GM21381 (cell line): ENCODE data around the gene SHROOM4.

Source experiments
- ATAC-seq: cut with Tn5 transposase; IDR thresholded peaks from one replicate; pipeline ENCODE4 v1.9.1; 2021; ENCODE audit warnings: mild to moderate bottlenecking, moderate library complexity; ENCODE audit not compliant: unreplicated experiment

The SHROOM4 gene

DNA sequence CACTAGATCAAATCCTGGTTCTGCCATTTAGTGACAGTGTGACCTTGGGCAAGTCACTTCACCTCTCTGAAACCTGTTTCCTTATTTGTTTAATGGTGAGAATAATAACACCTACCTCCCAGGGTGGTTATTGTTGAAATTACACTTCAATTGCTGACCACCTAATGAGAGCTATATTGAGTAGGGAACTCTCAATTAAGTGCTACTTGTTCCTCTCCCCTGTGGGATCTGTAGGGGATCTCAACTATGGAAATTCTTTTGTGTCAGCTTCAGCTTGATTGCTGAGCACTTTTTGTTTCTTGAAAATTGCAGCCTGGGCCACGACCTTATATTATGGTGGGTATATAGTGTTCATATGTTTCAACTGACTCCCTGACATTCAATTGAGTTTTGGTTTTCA lies 102.1 kb downstream of the SHROOM4 start:
- ATAC-seq, result no peak

DNA sequence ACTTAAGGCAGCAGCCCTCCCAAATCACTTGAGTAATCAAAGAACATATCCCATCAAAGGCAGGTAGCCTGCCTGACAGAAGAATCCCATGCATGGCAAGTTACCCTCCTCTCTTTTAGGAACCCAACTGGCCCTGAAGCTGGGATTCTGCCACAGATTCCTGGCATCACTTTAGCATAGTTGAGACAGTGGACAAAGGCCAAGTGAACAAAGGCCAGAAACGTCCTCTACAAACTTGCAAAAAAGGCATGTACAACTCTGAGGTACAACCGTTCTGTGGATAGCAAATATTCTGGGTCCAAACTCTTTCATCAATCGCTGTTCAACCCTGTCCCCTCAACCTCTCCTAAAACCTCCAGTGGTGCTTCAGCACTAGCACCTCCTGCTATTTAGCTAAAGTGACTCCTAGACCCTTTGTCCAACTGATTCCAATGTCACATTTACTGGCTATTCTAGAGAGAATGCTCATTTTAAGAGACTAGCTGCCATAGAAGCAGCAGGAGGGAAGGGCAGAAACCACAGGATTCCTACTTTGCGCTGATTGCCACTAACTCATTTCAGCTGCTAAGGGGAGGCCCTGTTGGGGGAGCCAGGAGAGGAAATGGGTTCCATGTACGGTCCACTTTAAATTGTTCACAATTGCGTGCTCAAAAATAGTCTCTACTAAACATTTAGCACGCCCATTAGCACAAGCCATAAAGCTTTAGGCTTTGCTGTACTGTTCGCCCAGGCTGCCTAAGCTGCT lies 105.9 kb downstream of the SHROOM4 start:
- no peak for ATAC-seq

DNA sequence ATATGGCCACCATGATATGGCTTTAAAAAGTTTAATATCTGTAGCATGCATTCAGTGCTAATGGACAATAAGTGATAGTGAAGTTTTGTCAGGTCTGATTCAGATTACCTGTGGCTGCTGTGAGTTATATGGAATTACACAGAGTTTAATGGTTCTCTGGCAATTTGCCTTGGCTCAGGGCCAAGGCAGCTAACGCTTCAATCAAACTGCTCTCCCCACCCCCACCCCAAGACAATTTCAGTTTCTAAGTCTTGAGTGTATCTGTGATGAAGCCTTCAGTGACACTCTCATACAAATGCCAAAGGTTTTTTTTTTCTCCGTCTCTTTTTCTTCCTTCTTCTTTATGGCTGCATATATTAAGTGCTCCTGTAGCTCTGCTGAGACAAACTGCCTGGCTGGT lies 106.6 kb downstream of the SHROOM4 start:
- no peak for ATAC-seq

DNA sequence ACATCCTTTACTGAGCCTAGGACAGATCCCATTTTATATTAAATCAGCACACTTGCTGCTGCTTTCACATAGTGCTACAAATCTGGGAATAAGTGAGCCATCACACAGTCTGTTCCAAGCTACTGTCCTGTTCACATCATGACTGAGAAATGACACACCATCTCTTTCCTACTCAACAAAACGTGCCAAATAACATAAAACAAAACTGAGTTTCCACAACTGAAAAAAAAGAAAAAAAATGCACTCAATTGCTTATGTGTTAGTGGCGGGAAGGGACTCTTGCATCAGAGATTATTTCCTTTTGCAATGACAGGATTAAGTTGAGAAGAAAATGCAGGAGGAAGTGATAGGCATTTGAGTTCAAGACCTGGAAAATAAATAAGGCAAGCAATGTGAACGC lies 109.0 kb downstream of the SHROOM4 start:
- ATAC-seq, result no peak

DNA sequence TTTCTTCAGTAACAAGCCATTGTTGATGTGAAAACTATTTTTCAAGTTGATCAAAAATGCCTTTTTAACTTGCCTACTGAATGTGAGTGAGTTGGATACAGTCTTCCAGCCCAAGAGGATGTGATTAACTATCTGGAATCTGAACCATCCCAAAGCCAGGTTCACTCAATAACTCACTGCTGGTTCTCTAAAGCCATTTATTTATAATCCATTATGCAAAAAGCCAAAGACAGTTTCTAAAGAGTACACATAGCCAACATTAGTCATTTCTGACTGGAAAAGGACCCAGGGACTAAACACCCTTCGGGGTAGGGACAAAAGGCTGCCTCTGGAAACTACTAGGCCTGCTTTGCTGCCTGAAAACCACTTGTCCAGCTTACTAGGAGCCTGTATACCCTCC lies 109.6 kb downstream of the SHROOM4 start:
- no peak for ATAC-seq

DNA sequence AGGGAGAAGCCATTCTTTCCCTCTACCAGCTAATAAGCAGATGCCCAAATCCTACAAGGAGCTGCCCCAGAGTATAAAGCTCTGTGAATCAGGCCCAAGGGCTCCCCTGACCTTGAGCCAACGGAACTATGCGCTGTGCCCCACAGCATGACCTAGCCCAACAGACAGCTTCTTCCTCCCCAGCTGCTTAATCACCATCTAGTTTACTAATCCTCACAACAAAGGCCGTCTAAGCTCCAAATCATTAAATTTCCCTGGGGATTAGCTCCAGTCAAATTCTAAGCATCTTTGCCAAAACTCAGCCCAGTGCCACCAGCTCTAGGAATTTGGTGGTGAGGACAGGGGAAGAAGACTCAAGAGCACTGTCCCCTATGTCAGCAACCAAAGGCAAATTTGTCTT lies 113.1 kb downstream of the SHROOM4 start:
- ATAC-seq, result no peak

DNA sequence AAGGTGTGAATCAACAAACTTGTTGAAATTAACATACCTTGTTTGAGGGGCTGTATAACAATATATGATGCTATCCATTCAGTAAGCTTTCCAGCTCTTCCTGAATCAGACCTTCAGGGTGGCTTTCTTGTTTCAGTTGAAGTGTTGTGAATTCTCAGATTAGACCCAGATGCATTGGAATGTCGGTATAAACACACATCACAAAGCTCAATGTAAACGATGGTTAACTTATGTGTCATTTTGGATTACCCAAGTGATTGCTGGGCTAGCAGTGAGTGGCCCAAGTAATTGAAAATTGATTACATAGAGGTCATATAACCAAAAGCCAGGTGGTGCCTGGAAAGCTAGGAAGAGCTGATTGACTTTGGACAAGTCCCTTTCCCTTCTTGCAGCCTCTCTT lies 115.0 kb downstream of the SHROOM4 start:
- no peak for ATAC-seq

DNA sequence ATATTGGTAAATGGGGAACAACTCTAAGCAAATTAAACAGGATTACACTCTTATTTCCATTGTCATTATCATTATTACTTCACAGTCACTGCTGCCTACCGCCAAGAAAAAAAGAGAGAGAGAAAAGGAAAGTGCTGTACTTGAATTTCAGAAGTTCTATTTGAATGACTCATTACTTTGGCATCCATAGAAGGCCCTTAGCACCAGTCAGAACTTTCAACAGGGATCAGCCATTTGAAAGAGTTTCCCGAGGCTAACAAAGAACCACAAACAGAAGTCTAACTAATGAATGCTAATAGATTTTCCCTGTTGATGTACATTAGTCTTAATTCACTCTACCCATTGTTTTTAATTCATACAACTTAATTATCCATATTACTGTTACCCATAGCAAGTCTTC lies 116.3 kb downstream of the SHROOM4 start:
- ATAC-seq, result no peak

DNA sequence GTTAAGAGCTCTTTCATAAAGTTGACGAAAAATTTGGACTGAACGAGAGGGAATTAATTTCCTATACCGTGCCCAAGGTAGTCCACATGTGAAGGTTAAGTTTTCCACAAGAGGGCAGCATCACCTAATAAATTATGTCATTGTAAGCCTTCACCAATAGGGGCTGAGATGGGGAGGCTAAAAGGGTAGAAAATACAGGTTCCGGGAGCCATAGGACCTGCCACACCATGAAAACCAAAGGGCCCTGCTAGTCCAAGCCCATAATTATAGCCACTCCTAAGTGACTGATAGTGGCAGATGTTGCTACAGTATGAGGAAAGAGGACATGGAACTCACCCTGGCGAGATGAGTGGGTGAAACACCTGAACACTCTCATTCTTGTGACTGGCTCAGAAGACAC lies 122.2 kb downstream of the SHROOM4 start:
- ATAC-seq, result no peak

DNA sequence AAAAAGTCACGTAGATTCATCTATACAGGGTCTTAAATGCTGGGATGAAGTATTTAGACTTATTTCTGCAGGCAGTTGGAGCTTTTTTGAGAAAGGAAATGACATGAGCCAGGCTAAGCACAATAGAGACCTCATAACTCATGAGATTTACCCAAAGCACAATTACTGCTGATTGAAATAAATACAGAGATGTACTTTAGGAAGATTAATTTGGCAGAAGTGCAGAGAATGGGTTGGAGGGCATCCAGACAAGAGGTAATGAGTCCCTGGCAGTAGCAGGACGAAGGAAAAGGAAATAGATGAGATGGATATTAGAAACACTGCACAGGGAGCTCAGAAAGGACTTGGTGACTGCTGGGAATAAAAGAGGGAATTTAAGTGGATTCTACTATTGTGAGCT lies 129.1 kb downstream of the SHROOM4 start:
- ATAC-seq, result no peak

DNA sequence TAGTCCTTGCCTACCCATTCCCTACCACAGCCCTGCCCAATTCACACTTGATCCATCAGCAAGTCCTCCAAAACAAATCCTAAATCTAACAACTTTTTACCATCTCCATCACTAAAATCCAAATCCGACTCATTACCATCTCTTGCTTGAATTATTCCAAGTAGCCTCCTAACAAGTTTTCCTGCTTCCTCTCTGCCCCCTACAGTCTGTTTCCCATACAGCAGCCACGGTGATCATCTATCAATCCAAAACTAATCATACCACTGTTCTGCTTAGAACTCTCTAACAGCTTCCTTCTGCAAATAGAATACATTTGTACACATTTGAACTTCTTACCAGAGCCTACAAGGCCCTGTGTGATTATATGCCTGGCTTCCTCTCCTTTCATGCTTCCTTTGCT lies 133.0 kb downstream of the SHROOM4 start:
- no peak for ATAC-seq

DNA sequence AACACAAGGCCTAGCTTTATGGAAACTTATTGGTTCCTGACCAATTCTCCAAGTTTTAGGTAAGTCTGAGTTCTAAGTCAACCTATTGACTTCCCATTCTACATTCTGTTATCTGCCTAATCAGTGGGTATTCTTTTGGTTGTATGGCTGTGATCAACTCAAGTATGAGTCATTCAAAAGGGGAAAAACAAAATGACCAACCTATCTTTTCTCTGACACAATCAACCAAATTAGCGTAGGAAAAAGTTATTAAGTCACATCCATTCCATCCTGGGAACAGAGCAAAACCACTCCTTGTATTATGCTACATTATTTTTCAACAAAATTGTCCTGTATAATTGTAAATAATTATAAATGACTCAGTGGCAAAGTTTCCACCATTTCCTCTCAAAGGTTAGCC lies 136.2 kb downstream of the SHROOM4 start:
- no peak for ATAC-seq

DNA sequence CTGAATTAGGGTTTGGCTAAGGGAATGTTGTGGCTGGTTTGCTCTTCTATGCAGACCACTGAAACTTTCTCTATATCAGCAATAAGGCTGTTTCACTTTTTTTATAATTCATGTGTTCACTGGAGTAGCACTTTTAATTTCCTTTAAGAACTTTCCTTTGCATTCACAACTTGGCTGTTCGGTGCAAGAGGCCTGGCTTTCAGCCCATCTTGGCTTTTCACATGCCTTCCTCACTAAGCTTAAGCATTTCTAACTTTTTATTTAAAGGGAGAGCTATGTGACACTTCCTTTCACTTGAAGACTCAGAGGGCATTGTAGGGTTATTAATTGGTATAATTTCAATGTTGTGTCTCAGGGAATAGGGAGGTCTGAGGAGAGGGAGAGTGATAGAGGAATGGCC lies 142.3 kb downstream of the SHROOM4 start:
- no peak for ATAC-seq

DNA sequence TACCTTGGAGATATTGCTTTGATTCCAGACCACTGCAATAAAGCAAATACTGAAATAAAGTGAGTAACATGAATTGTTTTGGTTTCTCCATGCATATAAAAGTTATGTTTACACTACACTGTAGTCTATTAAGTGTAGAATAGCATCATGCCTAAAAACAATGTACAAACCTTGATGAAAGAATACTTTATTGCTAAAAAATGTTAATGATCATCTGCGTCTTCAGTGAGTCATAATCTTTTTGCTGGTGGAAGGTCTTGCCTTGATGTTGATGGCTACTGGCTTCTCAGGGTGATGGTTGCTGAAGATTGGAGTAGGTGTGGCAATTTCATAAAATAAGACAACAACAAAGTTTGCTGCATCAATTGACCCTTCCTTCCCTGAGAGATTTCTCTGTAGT lies 145.1 kb downstream of the SHROOM4 start:
- no peak for ATAC-seq

DNA sequence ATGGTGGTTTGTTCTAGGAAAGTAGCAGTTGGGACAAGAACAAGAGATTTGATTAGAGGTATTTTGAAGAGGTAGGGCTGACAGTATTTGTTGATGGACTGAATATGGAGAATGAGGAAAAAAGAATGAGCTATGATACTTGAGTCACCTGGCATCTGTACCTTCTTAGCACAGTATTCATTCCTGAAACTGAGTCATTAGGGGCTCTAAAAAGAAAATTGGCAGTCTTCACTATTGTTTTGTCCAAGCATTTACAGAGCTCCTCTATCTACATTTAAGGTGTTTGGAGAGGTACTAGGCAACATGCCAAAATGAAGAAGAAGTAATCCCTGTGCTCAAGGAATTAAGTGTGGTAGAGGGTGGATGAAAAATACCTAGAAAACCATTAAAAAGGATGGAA lies 165.8 kb downstream of the SHROOM4 start:
- ATAC-seq, result no peak

DNA sequence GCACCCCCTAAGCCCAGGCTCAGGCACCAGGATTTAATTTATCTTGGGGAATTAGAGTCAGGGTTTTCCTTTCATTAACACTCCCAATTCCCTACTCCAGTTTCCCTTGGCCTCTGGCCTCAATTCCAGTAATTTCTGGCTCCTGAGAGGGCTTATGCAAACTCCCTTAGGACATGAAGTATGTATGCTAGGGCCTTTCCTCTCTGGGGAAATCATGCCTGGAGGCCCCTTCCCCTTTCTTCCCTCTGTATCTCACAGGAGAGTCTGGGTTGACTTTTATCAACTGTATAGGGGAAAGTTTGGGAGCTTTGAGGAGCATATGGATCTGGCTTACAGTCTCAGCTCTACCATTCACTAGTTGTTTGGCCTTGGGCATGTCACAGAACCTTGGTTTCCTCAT lies 169.5 kb downstream of the SHROOM4 start:
- no peak for ATAC-seq

DNA sequence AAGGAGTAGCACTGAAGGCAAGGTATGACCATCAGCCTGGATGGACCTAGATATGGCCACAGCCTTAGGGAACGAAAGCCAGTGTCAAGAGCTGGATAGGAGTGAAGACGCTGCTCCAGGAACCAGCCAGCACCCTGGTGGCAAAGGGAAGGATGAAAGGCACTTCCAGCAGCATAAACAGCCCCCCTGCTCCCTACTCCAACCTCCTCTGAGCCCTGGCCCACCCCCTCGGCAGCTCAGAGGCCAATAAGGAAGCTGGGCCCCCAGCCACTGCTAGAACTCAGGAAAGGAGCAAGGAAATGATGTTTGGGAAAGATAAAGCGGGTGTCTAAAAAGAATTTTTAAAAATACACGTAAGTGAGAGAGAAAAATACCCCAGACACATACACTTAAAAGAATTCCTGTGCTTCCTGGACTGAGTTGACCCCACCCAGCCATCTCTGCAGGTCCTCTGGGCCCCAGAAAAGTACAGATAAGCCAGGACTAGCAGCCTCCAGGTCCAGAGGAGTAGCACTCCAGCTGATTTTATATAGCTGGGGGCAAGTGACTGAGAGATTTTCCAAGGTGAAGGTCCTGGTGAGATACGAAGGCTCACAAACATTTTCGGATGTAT lies 170.4 kb downstream of the SHROOM4 start:
- ATAC-seq, result no peak

DNA sequence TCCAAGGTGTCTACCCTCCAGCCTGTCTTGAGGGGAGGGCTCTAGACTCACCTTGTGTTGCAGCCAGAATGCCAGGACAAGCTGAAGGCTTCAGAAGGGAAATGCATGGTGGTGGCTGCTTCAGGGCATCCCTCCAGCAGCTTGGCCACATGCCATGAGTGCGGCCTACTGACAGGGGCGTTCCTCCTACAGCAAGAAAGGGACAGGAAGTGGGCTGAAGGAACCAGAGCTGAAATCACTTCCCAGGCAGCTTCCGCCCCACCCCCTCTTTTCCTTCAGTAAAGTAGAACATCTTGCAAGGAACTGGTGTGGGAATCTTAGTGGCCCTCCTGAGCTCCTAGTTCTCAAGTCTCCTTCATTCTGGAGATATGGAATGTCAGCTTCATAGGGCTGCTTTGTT lies 175.9 kb downstream of the SHROOM4 start:
- no peak for ATAC-seq

DNA sequence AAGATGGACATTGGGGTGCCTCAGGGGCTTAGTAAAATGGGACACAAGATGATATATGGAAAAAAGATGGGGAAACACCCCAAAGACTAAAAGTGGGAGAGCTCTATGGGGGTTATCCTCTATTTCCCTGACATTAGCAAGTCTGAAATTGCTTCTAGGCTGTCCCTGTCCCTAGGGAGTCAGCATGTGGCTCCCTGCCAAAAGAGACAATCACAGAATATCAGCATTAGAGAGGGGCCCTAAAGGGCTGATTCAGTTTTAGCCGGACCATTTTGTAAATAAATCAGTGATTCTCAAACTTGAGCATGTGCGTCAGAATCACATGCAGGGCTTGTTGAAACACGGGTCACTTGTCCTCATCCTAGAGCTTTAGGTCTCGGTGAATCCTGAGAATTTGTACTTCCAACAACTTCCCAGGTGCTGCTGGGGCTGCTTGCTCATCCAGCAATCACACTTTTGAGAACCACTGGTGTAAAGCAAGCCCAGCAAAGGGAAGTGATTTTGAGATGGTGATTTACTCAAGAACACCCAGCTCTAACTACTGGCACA lies 178.1 kb downstream of the SHROOM4 start:
- no peak for ATAC-seq

DNA sequence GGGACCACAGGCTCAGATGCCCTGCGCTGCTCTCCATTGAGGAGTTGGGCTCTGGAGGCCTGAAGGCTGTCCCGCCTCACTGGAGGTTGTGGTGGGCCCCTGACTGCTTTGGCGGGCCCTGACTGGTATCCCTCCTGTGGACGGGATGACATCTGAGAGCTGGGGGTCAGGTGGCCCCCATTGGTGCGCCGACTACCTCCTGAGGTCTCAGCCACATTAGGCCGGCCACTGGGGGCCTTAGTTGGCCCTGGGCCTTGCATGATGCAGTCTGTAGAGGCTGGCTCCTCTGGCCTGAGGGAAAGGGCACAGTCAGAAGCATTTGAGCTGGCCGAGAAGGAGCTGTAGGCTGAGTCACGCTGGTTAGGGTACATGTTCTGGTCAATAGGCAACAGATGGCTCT lies 178.8 kb downstream of the SHROOM4 start:
- no peak for ATAC-seq

DNA sequence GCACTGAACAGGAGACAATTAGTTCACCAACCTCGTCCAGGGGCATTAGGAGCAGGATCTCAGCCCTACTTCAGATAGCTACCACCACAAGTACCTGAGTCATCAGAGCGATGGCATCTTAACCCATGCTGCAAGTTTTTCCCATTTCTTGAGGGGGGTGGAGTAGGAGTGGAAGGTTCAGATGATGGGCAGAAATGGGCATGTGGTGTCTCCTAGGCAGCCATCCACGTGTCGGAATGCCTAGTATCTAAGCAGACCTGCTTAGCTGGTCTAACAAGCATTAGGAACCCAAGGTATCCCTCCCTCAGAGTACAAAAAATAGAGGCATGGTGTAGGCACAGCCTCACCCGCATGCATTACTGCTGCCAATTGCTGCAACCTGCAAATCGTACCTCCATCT lies 184.2 kb downstream of the SHROOM4 start:
- ATAC-seq, result no peak

DNA sequence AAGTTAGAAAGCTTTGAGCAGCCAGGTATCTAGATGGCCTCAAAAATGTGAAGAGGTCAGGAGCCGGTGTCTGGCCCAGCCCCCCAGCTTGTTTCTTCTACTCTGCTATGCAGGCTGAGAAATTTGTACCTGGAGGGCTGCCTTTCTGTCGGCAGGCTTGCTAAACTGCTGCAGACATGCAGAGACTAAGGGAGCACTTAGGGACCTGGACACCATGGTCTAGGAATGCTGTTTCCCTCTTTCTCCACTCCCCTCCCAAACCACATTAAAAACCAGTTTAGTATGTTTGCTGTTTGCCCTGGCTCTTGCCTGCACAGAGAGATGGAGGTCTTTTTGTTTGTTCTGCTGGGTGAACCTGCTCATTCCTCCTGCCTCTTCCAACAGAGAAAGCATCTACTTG lies 186.3 kb downstream of the SHROOM4 start:
- ATAC-seq, result no peak

DNA sequence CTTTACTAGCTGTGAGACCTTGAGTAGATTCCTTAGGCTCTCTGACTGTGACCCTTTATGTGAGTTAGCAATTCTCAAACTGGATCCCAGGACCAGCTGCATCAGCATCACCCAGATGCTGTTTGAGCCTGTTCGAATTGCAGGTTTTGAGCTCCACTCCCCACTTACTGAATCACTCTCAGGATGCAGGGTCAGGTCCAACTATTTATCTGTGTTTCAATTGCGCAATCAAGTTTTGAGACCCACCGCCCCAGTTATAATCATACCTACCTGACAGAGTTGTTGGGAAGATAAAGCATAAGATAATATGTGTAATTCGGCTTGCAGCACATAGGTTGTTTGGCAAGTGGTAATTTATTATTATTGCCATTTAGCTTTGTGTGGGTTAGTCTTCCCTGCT lies 187.6 kb downstream of the SHROOM4 start:
- ATAC-seq, result no peak
